Neural cell (in vitro differentiated cells): ENCODE results near the gene SNPH. TPM values are rescaled to one million over a fixed set of nuclear protein-coding genes. Genes with fewer than 3 reads are reported as not detected.

Source experiments
- H2AFZ ChIP-seq: fragments of 200-600, 300-800 bp; sonication (generic), shearing (Covaris generic); 2 replicates; pipeline ENCODE4 v1.6.0; 2014; ENCODE audit warnings: low read depth, mild to moderate bottlenecking, antibody characterized with exemption, low read length, moderate library complexity
- H3F3A ChIP-seq: fragments of 200-600 bp; shearing (Covaris generic); 2 replicates; pipeline ENCODE4 v1.6.1; 2016; ENCODE audit warnings: mild to moderate bottlenecking, moderate library complexity, mixed read lengths, antibody characterized with exemption, low read length; ENCODE audit not compliant: insufficient read depth, poor library complexity, severe bottlenecking
- H3K27ac ChIP-seq: fragments of 200-600, 300-800 bp; sonication (generic), shearing (Covaris generic); 2 replicates; pipeline ENCODE4 v1.5.1; 2014; ENCODE audit warnings: mild to moderate bottlenecking, low read length, moderate library complexity
- H3K27me3 ChIP-seq: fragments of 300-800, 200-600 bp; sonication (generic), shearing (Covaris generic); 2 replicates; pipeline ENCODE4 v1.6.0; 2014; ENCODE audit warnings: mild to moderate bottlenecking, low read depth, low read length, moderate library complexity; ENCODE audit not compliant: insufficient read depth
- H3K36me3 ChIP-seq: fragments of 300-800, 200-600 bp; sonication (generic), shearing (Covaris generic); 2 replicates; pipeline ENCODE4 v1.5.1; 2014; ENCODE audit warnings: mild to moderate bottlenecking, antibody characterized with exemption, low read length, moderate library complexity; ENCODE audit not compliant: insufficient read depth
- H3K4me2 ChIP-seq: fragments of 300-800, 200-600 bp; sonication (generic), shearing (Covaris generic); 2 replicates; pipeline ENCODE4 v1.6.0; 2014; ENCODE audit warnings: mild to moderate bottlenecking, low read length
- H3K4me3 ChIP-seq: fragments of 300-800, 200-600 bp; sonication (generic), shearing (Covaris generic); 2 replicates; pipeline ENCODE4 v1.5.1; 2014; ENCODE audit warnings: mild to moderate bottlenecking, low read length, moderate library complexity
- H3K79me2 ChIP-seq: fragments of 200-600 bp; shearing (Covaris generic); replicated peaks from 2 replicates; pipeline ENCODE4 v1.6.0; 2014; ENCODE audit warnings: mild to moderate bottlenecking, low read length, moderate library complexity; ENCODE audit not compliant: insufficient read depth
- H3K9ac ChIP-seq: fragments of 300-800, 200-600 bp; sonication (generic), shearing (Covaris generic); 2 replicates; pipeline ENCODE4 v1.6.1; 2016; ENCODE audit warnings: mild to moderate bottlenecking, low read length, mixed read lengths
- H3K9me2 ChIP-seq: fragments of 200-600 bp; shearing (Covaris generic); 2 replicates; pipeline ENCODE4 v1.6.1; 2016; ENCODE audit warnings: mild to moderate bottlenecking, low read length, mixed read lengths; ENCODE audit not compliant: insufficient read depth
- H3K9me3 ChIP-seq: fragments of 200-600, 300-800 bp; sonication (generic), shearing (Covaris generic); 2 replicates; pipeline ENCODE4 v1.6.1; 2016; ENCODE audit warnings: mild to moderate bottlenecking, mixed run types, low read length, moderate library complexity, mixed read lengths
- H4K20me1 ChIP-seq: fragments of 200-600 bp; shearing (Covaris generic); 2 replicates; pipeline ENCODE4 v1.6.1; 2016; ENCODE audit warnings: mild to moderate bottlenecking, mixed run types; ENCODE audit not compliant: insufficient read depth
- CTCF ChIP-seq: fragments of 450-650 bp; IDR thresholded peaks from 2 replicates; pipeline ENCODE4 v1.5.1; 2014; ENCODE audit warnings: antibody characterized with exemption, mild to moderate bottlenecking, moderate library complexity; ENCODE audit not compliant: poor library complexity, severe bottlenecking
- EP300 ChIP-seq: fragments of 450-650 bp; conservative IDR thresholded peaks from 2 replicates; pipeline ENCODE4 v1.6.1; 2014; ENCODE audit warnings: antibody characterized with exemption, mild to moderate bottlenecking, moderate library complexity; ENCODE audit not compliant: poor library complexity, severe bottlenecking
- EZH2 ChIP-seq: fragments of 200-600, 300-800 bp; shearing (Covaris generic), sonication (generic); IDR thresholded peaks from 2 replicates; pipeline ENCODE4 v1.6.1; 2014; ENCODE audit warnings: antibody characterized with exemption, low read length, borderline replicate concordance, mild to moderate bottlenecking; ENCODE audit not compliant: insufficient read depth, poor library complexity, severe bottlenecking
- MXI1 ChIP-seq: fragments of 450-650 bp; conservative IDR thresholded peaks from 2 replicates; pipeline ENCODE4 v1.6.1; 2014; ENCODE audit warnings: antibody characterized with exemption, mild to moderate bottlenecking; ENCODE audit not compliant: poor library complexity, severe bottlenecking
- POLR2AphosphoS5 ChIP-seq: IDR thresholded peaks from 2 replicates; pipeline ENCODE4 v1.6.1; 2012
- RAD21 ChIP-seq: fragments of 450-650 bp; conservative IDR thresholded peaks from 2 replicates; pipeline ENCODE4 v1.6.1; 2014; ENCODE audit warnings: antibody characterized with exemption, mild to moderate bottlenecking, moderate library complexity
- REST ChIP-seq: IDR thresholded peaks from 2 replicates; pipeline ENCODE4 v1.6.1; 2012; ENCODE audit warnings: borderline replicate concordance
- SMC3 ChIP-seq: fragments of 450-650 bp; conservative IDR thresholded peaks from 2 replicates; pipeline ENCODE4 v1.6.1; 2014; ENCODE audit warnings: antibody characterized with exemption, mild to moderate bottlenecking, moderate library complexity; ENCODE audit not compliant: poor library complexity
- TAF1 ChIP-seq: IDR thresholded peaks from 2 replicates; pipeline ENCODE4 v1.6.1; 2012; ENCODE audit warnings: low read depth
- polyA plus RNA-seq: library from polyadenylated mRNA; depleted of rRNA; stranded (reverse); fragments of >200 nt; gene quantifications from 2 replicates; pipeline ENCODE4 v1.2.3, GENCODE V29; 2014

The SNPH gene
- polyA plus RNA-seq, 1 donor from 2014 or later, result 25.6 TPM

- Histone ChIP-seq H3K9me3 (no peaks in the 10 kb centered on the region), H4K20me1 (no peaks in the 10 kb centered on the region), H3K27ac (no peak overlapping the region), H3K36me3 (no peaks in the 10 kb centered on the region), H3K4me2 (no peak overlapping the region), H3K9me2 (no peaks in the 10 kb centered on the region), H3K9ac (no peak overlapping the region), H3F3A (no peaks in the 10 kb centered on the region), H3K79me2 (no peaks in the 10 kb centered on the region), H3K4me3 (no peak overlapping the region), H3K27me3 (no peaks in the 10 kb centered on the region), H2AFZ (no peak overlapping the region)
- TF ChIP-seq REST, result no peak
- no peak for TF ChIP-seq CTCF
- TF ChIP-seq EZH2, result no peak
- no peak for TF ChIP-seq RAD21
- no peak for TF ChIP-seq SMC3
- no peak for TF ChIP-seq EP300
- TF ChIP-seq MXI1, result no peak
- TF ChIP-seq POLR2AphosphoS5, result no peak
- no peak for TF ChIP-seq TAF1
Observed at GRCh38 chr20:1301031-1301529, 35.0 kb downstream of the SNPH start.

- H3K27me3 ChIP-seq, result no peaks in the 10 kb centered on the region
- no peaks in the 10 kb centered on the region for H3K9me2 ChIP-seq
- H3F3A ChIP-seq, result no peaks in the 10 kb centered on the region
- no peak overlapping the region for H3K27ac ChIP-seq
- H3K79me2 ChIP-seq, result no peaks in the 10 kb centered on the region
- no peak overlapping the region for H3K4me3 ChIP-seq
- no peaks in the 10 kb centered on the region for H3K9me3 ChIP-seq
- no peaks in the 10 kb centered on the region for H3K36me3 ChIP-seq
- no peaks in the 10 kb centered on the region for H4K20me1 ChIP-seq
- TF ChIP-seq POLR2AphosphoS5, result no peak
- TF ChIP-seq EP300, result no peak
- TF ChIP-seq EZH2, result no peak
- no peak for TF ChIP-seq RAD21
- TF ChIP-seq TAF1, result no peak
- TF ChIP-seq REST, result no peak
- TF ChIP-seq MXI1, result no peak
- TF ChIP-seq SMC3, result no peak
- no peak for TF ChIP-seq CTCF
- no peak overlapping the region for H3K4me2 ChIP-seq
- H3K9ac ChIP-seq, result no peak overlapping the region
- H2AFZ ChIP-seq, result no peak overlapping the region
Observed at GRCh38 chr20:1302685-1303541, 36.8 kb downstream of the SNPH start.
